Glomerular endothelial cell (primary cell): Measurements from ENCODE around the gene ADIPOR2. TPM values are rescaled to one million over a fixed set of nuclear protein-coding genes. Genes with fewer than 3 reads are reported as not detected.
"Not testable (repeated sequence)": the region's sequence is repeated elsewhere in the genome, so short reads cannot be mapped to it uniquely, and the experiment has no call there.

Experiments
- DNase-seq: peaks from one replicate; pipeline ENCODE4 v3.0.0-alpha.2; 2011; ENCODE audit warnings: low read depth, low spot score; ENCODE audit errors: extremely low read depth
- total RNA-seq: library from RNA; depleted of rRNA; stranded (reverse); fragments of >200 nt; gene quantifications from 2 replicates; pipeline ENCODE4 v1.2.3, GENCODE V29; 2015

Gene ADIPOR2
- total RNA-seq, 1 donor from 2014 or later = 38.2 TPM

GRCh38 chr12:1663440-1664132 lies 27.3 kb upstream of the ADIPOR2 start:
- no peak for DNase-seq

- DNase-seq = no peak
These were observed 25.5 kb upstream of the ADIPOR2 start for GRCh38 chr12:1665366-1665765.

GRCh38 chr12:1666215-1666614 lies 24.7 kb upstream of the ADIPOR2 start:
- DNase-seq = no peak

GRCh38 chr12:1666685-1667162 lies 24.1 kb upstream of the ADIPOR2 start:
- no peak for DNase-seq

- no peak for DNase-seq
These were observed 21.9 kb upstream of the ADIPOR2 start for GRCh38 chr12:1668833-1669543.

- no peak for DNase-seq
These were observed 20.3 kb upstream of the ADIPOR2 start for GRCh38 chr12:1670358-1671268.

GRCh38 chr12:1676043-1676442 lies 14.8 kb upstream of the ADIPOR2 start:
- DNase-seq = no peak

- peak; percentile 62 for DNase-seq
These were observed 9.9 kb upstream of the ADIPOR2 start for GRCh38 chr12:1680804-1681492.

GRCh38 chr12:1681493-1681807 lies 9.4 kb upstream of the ADIPOR2 start:
- DNase-seq = no peak

- DNase-seq = no peak
These were observed 2.7 kb upstream of the ADIPOR2 start for GRCh38 chr12:1688086-1688710.

- DNase-seq = no peak
These were observed 495 bp downstream of the ADIPOR2 start for GRCh38 chr12:1691123-1692007.

- DNase-seq = no peak
These were observed 1.4 kb downstream of the ADIPOR2 start for GRCh38 chr12:1692226-1692625.

- no peak for DNase-seq
These were observed 2.2 kb downstream of the ADIPOR2 start for GRCh38 chr12:1692895-1693610.

GRCh38 chr12:1695097-1695496 lies 4.2 kb downstream of the ADIPOR2 start:
- not testable (repeated sequence) for DNase-seq

GRCh38 chr12:1695886-1696670 lies 5.2 kb downstream of the ADIPOR2 start:
- DNase-seq = no peak

GRCh38 chr12:1696800-1697199 lies 5.9 kb downstream of the ADIPOR2 start:
- no peak for DNase-seq

- no peak for DNase-seq
These were observed 6.4 kb downstream of the ADIPOR2 start for GRCh38 chr12:1697271-1697670.

GRCh38 chr12:1698720-1699119 lies 7.8 kb downstream of the ADIPOR2 start:
- DNase-seq = no peak
